Stimulated activated CD4-positive, alpha-beta T cell treated with anti-CD3 and anti-CD28 coated beads, Interleukin-15, amount 100 ng/mL, for 24 hours (primary cell): ENCODE measurements around the gene VAV2.

Source experiments
- DNase-seq: peaks from one replicate; pipeline ENCODE4 v3.0.0-alpha.2; 2020

The VAV2 gene

GRCh38 chr9:133737774-133738639 is 254.1 kb downstream of the VAV2 start, which contains the start of gene SARDH:
Gene SARDH, minus strand, starts transcription at chr9:133738352. Its CDS starts 4,179 bp downstream, at chr9:133734173.
- DNase-seq, result peak; percentile 58

- no peak for DNase-seq
Observed at GRCh38 chr9:133737071-133737773, 254.9 kb downstream of the VAV2 start.

GRCh38 chr9:133735931-133736330 is 256.2 kb downstream of the VAV2 start:
- DNase-seq, result no peak

- DNase-seq, result no peak
Observed at GRCh38 chr9:133735415-133735775, 256.7 kb downstream of the VAV2 start.

GRCh38 chr9:133734590-133735414 is 257.3 kb downstream of the VAV2 start:
- no peak for DNase-seq

- no peak for DNase-seq
Observed at GRCh38 chr9:133733796-133734533, 258.2 kb downstream of the VAV2 start.

- no peak for DNase-seq
Observed at GRCh38 chr9:133733421-133733795, 258.7 kb downstream of the VAV2 start.

GRCh38 chr9:133732639-133733408 is 259.3 kb downstream of the VAV2 start:
- no peak for DNase-seq

- no peak for DNase-seq
Observed at GRCh38 chr9:133731876-133732638, 260.1 kb downstream of the VAV2 start.

GRCh38 chr9:133730994-133731715 is 261.0 kb downstream of the VAV2 start:
- DNase-seq, result no peak

GRCh38 chr9:133729617-133730281 is 262.4 kb downstream of the VAV2 start:
- no peak for DNase-seq

- DNase-seq, result no peak
Observed at GRCh38 chr9:133728856-133729616, 263.1 kb downstream of the VAV2 start.

- DNase-seq, result no peak
Observed at GRCh38 chr9:133727876-133728441, 264.2 kb downstream of the VAV2 start.

GRCh38 chr9:133727277-133727875 is 264.7 kb downstream of the VAV2 start:
- no peak for DNase-seq

- DNase-seq, result peak; percentile 73
Observed at GRCh38 chr9:133726401-133727276, 265.5 kb downstream of the VAV2 start.

- DNase-seq, result no peak
Observed at GRCh38 chr9:133725886-133726285, 266.2 kb downstream of the VAV2 start.
